ENCODE results near the gene RBM25.

DNA sequence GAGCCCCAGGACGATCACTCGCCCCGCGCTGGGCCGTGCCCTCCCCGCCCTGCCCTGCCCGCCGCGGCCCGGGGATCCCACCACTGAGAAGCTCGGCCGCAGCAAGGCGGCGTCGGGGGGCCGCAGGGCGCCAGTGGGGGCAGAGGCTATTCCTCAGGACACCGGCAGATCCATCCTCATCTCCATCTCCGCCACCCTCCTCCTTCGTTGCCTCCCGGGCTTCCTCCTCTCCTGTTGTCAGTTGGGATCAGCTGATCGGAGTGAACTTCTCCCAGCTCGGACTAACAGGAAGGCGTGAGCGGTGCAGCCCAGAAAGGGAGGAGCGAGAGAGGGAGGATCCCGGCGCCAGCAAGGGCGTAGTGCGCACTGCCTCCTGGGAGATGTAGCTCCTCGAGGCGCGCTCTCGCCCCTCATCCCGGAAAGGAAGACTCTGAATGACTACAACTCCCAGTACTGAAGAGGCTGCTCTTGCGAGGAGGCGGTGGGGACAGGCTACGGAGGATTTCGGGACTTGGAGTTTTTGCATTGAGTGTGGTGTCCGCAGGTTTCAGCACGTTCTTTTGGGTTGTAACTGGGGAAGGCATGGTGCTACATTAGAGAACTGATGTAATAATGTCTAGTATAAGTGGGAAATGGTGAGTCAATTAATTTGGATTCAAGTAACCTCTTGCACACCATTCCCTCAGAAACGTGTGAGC is 31.3 kb upstream of the RBM25 start, which contains the start of gene ZFYVE1:
- TF ChIP-seq CTCF (IDR thresholded peaks at IDR 0.05) (no peak), POLR2A (IDR thresholded peaks at IDR 0.05) (peak in 1 of 2 donors; percentile 84)
